Heart left ventricle (tissue), 13 donors: ENCODE data around the gene C2orf81.

Experiments
- CTCF ChIP-seq, 12 donors: fragments of 200-600 bp; sonication (generic) in 4 of 12; IDR thresholded peaks; one replicate each; pipeline versions ENCODE4 v1.5.0 to v1.8.0; 2018 to 2022; ENCODE audit warnings: antibody characterized with exemption in 12 of 12, mild to moderate bottlenecking in 5 of 12
- POLR2A ChIP-seq, 2 donors: fragments of 450-650 bp; IDR thresholded peaks; one replicate each; pipeline ENCODE4 v1.6.1; 2017; ENCODE audit warnings: antibody characterized with exemption in 2 of 2, mild to moderate bottlenecking in 2 of 2, moderate library complexity in 2 of 2
- donor health status: ischemic (EF 13 %, LVEDD 7.1; RV severe dilation, severe dysfunction).
- donor health status: DM: no; HTN: yes; CAD: no.
- donor health status: DM: no; HTN: no; CAD: no.
- donor health status: ischemic (EF 25% LVEDD 6.9; RV normal size, moderate dysfunction).
- donor health status: ischemic (EF 25% LVEDD 5.7; RV mildly dilated, moderate dysfunction).
- donor health status: ischemic (EF 35%, LVEDD 5.7; RV mildly dilated, moderate dysfunction).
- donor health status: nonischemic (EF 11% LVEDD 7.7; RV severe dilation, severe dysfunction).
- donor health status: DM: yes; HTN: yes; CAD: no.
- donor health status: PGD.
- donor health status: ischemic (EF 29% LVEDD 5.4; RV normal size, mild dysfunction).
- donor health status: nonischemic (EF 23%, LVEDD 6.1; RV moderate dilation, normal function).

- TF ChIP-seq CTCF (IDR thresholded peaks at IDR 0.05) (no peak), POLR2A (IDR thresholded peaks at IDR 0.05) (no peak)
These were observed 50.0 kb downstream of the C2orf81 start for GRCh38 chr2:74371421-74371820.
